GM12873 (cell line): ENCODE results near the gene ADRB2.

Source experiments
- TF ChIP-seq, protein P1 (sequence below): IDR thresholded peaks from 2 replicates; pipeline ENCODE4 v1.5.1; 2012; ENCODE audit warnings: low read depth, mild to moderate bottlenecking, moderate library complexity, low read length, control low read depth; ENCODE audit not compliant: insufficient read depth; ENCODE audit errors: missing control alignments

Gene ADRB2

DNA sequence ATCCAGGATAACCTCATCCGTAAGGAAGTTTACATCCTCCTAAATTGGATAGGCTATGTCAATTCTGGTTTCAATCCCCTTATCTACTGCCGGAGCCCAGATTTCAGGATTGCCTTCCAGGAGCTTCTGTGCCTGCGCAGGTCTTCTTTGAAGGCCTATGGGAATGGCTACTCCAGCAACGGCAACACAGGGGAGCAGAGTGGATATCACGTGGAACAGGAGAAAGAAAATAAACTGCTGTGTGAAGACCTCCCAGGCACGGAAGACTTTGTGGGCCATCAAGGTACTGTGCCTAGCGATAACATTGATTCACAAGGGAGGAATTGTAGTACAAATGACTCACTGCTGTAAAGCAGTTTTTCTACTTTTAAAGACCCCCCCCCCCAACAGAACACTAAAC is 1.3 kb downstream of the ADRB2 start:
- TF ChIP-seq, protein P1, sequence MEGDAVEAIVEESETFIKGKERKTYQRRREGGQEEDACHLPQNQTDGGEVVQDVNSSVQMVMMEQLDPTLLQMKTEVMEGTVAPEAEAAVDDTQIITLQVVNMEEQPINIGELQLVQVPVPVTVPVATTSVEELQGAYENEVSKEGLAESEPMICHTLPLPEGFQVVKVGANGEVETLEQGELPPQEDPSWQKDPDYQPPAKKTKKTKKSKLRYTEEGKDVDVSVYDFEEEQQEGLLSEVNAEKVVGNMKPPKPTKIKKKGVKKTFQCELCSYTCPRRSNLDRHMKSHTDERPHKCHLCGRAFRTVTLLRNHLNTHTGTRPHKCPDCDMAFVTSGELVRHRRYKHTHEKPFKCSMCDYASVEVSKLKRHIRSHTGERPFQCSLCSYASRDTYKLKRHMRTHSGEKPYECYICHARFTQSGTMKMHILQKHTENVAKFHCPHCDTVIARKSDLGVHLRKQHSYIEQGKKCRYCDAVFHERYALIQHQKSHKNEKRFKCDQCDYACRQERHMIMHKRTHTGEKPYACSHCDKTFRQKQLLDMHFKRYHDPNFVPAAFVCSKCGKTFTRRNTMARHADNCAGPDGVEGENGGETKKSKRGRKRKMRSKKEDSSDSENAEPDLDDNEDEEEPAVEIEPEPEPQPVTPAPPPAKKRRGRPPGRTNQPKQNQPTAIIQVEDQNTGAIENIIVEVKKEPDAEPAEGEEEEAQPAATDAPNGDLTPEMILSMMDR: no peak

DNA sequence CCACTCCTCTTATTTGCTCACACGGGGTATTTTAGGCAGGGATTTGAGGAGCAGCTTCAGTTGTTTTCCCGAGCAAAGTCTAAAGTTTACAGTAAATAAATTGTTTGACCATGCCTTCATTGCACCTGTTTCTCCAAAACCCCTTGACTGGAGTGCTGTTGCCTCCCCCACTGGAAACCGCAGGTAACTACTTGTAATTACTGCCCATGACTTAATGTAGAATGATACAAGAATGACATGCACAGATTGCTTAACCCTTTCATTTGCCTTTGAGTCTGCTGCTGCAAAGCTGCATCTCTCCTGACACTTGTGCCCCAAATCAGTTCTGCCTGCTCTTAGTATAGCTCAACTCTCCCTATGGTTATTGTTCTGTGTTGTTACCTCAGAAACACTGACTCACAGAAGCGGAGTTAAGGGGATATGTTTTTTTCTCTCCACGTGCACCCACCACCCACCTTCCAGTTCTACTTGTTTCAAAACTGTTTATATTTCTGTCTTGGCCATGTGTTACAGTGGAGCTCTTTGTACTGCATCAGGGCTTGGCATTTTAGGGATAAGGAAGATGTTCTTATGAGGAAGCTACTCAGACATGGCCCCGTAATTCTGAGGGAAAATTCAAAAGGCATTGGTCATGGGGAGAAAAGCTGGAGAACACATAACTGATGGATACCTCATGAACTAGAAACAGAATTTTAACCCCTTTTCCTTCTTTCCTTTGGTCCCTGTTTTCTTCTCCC is 2.3 kb downstream of the ADRB2 start:
- TF ChIP-seq, protein P1: peak; percentile 58

DNA sequence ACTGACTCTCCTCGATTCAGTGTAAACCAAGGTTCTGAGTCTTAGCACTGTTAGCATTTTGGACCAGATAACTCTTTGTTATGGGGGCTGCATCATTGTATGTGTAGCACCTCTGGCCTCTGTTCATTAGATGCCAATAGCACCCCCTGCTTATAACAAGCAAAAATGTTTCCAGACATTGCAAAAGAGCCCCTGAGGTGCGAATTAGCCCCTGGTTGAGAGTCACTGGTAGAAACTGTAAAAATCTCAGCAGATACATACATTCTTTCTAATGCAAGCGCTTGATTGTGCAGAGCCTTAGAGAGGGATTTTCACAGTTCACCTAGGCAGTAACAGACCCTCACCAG is 2.8 kb downstream of the ADRB2 start:
- TF ChIP-seq, protein P1: no peak

DNA sequence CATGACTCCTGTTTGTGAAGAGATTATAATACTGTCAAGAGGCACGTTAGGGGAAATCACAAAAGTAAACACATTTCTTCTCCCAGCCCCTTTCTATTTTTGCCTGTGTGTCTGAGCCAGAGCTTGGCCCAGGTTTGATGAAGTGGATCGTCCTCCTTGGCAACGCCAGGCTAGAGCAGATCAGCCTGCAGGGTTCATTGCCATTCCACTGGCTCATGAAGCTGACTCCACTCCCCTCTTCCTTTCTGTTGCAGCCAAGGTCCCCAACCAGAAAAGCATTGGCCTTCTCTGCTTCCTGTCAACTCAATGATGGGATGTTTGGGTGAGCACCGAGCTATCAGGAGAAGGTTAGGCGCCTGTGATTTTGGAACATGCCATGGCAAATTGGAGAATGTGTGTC is 3.3 kb downstream of the ADRB2 start:
- TF ChIP-seq, protein P1: no peak

DNA sequence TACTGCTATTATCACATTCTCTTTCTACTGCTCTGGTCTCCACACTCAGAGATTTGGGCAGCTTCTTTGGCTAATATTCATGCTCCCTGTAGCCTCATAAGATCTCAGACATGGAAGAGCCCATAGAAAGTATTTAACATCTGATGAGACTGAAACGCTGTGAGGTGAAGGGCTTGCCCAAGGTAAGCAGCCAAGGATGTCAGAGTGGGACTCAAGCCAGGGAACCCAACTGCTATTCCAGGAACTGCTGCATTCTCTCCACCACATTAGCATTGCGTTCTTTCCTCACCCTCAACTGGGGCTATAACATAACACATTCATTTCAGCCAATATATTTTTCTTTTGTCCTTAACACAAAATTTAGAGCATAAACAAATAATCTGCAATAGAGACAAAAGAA is 3.8 kb downstream of the ADRB2 start:
- TF ChIP-seq, protein P1: no peak

DNA sequence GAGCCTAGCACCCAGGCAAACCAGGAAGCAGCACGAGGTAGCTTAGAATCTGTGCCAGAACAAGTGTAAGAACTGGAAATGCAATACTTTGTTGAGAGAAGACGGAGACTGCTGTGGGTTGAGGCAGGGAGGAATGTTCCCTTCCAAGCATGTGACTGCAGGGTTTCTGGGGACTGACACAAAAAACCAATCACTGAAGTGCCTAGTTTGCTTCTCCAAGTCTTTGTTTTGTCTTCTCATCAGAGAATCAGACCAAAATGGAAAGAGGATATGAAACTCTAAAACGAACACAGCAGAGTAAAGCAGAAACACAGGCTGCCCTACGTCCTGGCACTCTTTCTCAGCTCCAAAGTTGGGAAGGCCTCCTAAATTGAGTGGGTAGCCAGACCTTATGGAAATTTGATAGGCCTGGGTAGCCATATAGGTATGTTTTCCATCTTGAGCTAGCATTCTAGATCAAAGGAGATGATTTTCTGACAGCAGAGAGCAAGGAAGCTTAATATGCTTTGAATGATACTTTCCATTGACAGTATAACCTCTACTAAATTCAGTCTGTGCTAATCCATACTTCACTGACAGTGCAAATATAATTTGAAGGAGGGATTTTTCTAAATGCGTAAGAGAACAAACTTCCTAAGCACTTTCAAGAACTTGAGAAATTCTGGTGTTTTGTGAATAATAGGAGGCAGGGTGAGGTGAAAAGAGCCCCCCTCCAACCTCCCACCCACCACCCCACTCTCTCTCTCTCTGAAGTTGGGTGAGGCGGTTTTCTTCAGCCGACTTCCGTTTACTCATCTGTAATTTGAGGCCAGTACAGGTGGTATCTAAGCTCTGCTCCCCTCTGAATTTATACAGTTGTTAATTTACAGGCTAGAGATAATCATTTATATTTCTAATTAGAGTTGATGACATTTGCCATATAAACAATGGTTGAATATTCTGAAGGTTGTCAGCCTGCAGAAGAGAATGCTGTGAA is 5.5 kb downstream of the ADRB2 start:
- TF ChIP-seq, protein P1: no peak

DNA sequence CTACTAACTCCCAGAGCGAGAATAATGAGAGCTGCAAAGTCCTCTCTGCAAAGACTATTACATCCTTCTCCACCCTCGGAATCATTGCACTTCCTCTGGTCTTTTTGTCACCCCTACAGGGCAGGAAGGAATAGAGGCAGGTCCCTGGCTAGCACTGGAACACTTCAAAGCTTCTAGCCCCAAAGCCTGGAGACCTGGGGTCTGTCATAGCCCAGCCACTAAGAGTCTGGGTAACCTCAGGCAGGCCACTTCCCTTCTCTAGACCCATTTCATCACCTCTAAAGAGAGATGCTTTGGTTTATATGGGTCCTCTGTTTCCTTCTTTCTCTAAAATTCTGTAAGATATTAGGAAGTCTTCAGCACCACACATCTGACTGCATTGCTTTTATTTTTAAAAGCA is 6.7 kb downstream of the ADRB2 start:
- TF ChIP-seq, protein P1: no peak
